ENCODE measurements around the gene ADARB1.

ADARB1 gene

DNA sequence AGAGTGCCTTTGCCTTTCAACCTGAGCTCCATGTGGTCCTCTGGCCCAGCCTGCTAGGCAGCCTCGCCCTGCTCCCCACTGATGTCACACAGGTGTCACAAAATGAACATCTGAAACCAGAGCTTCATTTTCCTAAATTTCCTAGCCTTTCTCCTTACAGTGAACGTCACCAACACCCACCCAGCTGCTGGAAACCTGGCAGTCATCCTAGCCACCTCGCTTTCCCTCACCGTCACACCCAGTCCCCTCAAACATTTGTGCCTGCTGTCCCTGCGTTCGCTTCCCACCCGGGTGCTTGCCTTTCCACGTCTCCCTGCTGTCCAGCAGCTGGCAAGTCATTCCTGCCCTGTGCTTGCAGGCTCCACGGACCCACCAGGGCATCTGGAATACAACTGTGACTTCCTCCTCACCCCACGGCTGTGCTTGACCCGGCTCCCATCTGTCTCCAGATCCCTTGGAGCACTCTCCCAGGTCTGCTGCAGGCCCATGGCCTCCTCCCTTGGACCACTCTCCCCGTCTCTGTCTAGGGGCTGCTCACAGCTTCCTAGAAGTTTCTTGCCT, 23.5 kb downstream of the ADARB1 start (continued):
- TF ChIP-seq, protein P1, sequence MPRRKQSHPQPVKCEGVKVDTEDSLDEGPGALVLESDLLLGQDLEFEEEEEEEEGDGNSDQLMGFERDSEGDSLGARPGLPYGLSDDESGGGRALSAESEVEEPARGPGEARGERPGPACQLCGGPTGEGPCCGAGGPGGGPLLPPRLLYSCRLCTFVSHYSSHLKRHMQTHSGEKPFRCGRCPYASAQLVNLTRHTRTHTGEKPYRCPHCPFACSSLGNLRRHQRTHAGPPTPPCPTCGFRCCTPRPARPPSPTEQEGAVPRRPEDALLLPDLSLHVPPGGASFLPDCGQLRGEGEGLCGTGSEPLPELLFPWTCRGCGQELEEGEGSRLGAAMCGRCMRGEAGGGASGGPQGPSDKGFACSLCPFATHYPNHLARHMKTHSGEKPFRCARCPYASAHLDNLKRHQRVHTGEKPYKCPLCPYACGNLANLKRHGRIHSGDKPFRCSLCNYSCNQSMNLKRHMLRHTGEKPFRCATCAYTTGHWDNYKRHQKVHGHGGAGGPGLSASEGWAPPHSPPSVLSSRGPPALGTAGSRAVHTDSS (tag by site-specific recombination; IDR thresholded peaks at IDR 0.05) = no peak
- TF ChIP-seq ZIC2 (tag by site-specific recombination; IDR thresholded peaks at IDR 0.05) = 0 out of 2 replicates have a peak, but pooled peaks have one; percentile 8
- TF ChIP-seq ZNF510 (tag by site-specific recombination; IDR thresholded peaks at IDR 0.05; ENCODE audit: insufficient replicate concordance) = no peak
- no peak for TF ChIP-seq ZNF600 (tag by site-specific recombination; IDR thresholded peaks at IDR 0.05)
- no peak for TF ChIP-seq ZNF830 (tag by site-specific recombination; IDR thresholded peaks at IDR 0.05; ENCODE audit: low read depth)
- TF ChIP-seq ZNF785 (tag by site-specific recombination; IDR thresholded peaks at IDR 0.05) = no peak
- TF ChIP-seq SCRT2 (tag by site-specific recombination; IDR thresholded peaks at IDR 0.05) = no peak

DNA sequence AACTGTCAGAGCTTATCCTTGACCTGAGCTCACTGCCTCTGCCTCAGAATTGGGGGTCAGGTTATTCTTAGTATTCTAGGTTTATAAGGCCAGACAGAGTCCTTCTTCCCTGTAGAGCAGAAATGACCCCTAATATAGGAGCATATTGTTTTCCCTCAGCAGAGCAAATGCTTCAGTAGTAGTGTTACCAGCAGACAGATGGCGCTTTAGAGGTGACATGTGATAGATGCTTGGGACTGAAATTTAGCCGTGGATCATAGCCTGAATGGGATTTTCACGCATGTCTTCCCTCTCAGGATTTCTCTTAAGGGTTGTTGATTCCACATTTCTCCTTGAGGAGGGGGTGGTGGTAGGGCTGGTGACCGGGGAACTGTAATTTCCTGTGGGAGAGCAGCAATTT, 24.5 kb downstream of the ADARB1 start:
- H3K27ac ChIP-seq (ENCODE audit: extremely low read depth, low read depth, low read length) = no peak overlapping the region
- no peak for TF ChIP-seq ZNF423 (tag by site-specific recombination; IDR thresholded peaks at IDR 0.05)
- TF ChIP-seq GLIS1 (tag by site-specific recombination; IDR thresholded peaks at IDR 0.05) = no peak
- no peak for TF ChIP-seq ZNF514 (tag by site-specific recombination; IDR thresholded peaks at IDR 0.05)
- TF ChIP-seq, protein P2, sequence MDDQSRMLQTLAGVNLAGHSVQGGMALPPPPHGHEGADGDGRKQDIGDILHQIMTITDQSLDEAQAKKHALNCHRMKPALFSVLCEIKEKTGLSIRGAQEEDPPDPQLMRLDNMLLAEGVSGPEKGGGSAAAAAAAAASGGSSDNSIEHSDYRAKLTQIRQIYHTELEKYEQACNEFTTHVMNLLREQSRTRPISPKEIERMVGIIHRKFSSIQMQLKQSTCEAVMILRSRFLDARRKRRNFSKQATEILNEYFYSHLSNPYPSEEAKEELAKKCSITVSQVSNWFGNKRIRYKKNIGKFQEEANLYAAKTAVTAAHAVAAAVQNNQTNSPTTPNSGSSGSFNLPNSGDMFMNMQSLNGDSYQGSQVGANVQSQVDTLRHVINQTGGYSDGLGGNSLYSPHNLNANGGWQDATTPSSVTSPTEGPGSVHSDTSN (CRISPR knock-in tag; IDR thresholded peaks at IDR 0.05) = no peak
- no peak for TF ChIP-seq ZXDB (tag by site-specific recombination; IDR thresholded peaks at IDR 0.05)
- 0 out of 2 replicates have a peak, but pooled peaks have one; percentile 36 for TF ChIP-seq ZNF561 (tag by site-specific recombination; IDR thresholded peaks at IDR 0.05; ENCODE audit: borderline replicate concordance)
- TF ChIP-seq HOXA7 (CRISPR knock-in tag; IDR thresholded peaks at IDR 0.05; ENCODE audit: borderline replicate concordance) = no peak
- no peak for TF ChIP-seq SP2 (tag by site-specific recombination; IDR thresholded peaks at IDR 0.05)
- TF ChIP-seq ZNF530 (tag by site-specific recombination; IDR thresholded peaks at IDR 0.05; ENCODE audit: low read depth) = no peak
- no peak for TF ChIP-seq ZNF394 (tag by site-specific recombination; IDR thresholded peaks at IDR 0.05; ENCODE audit: borderline replicate concordance)
- TF ChIP-seq, protein P3, sequence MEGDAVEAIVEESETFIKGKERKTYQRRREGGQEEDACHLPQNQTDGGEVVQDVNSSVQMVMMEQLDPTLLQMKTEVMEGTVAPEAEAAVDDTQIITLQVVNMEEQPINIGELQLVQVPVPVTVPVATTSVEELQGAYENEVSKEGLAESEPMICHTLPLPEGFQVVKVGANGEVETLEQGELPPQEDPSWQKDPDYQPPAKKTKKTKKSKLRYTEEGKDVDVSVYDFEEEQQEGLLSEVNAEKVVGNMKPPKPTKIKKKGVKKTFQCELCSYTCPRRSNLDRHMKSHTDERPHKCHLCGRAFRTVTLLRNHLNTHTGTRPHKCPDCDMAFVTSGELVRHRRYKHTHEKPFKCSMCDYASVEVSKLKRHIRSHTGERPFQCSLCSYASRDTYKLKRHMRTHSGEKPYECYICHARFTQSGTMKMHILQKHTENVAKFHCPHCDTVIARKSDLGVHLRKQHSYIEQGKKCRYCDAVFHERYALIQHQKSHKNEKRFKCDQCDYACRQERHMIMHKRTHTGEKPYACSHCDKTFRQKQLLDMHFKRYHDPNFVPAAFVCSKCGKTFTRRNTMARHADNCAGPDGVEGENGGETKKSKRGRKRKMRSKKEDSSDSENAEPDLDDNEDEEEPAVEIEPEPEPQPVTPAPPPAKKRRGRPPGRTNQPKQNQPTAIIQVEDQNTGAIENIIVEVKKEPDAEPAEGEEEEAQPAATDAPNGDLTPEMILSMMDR (tag by site-specific recombination; IDR thresholded peaks at IDR 0.05) = peak; percentile 49; the same call in 1 of the 2 replicates
- TF ChIP-seq ZNF211 (tag by site-specific recombination; IDR thresholded peaks at IDR 0.05; ENCODE audit: low read depth) = no peak
- TF ChIP-seq SETDB1 (IDR thresholded peaks at IDR 0.05; ENCODE audit: insufficient read length, low read length) = no peak
- TF ChIP-seq ZFP41 (tag by site-specific recombination; IDR thresholded peaks at IDR 0.05; ENCODE audit: borderline replicate concordance) = no peak
- TF ChIP-seq ZNF169 (tag by site-specific recombination; IDR thresholded peaks at IDR 0.05) = no peak
- TF ChIP-seq ZNF37A (tag by site-specific recombination; IDR thresholded peaks at IDR 0.05) = no peak
- TF ChIP-seq, protein P4, sequence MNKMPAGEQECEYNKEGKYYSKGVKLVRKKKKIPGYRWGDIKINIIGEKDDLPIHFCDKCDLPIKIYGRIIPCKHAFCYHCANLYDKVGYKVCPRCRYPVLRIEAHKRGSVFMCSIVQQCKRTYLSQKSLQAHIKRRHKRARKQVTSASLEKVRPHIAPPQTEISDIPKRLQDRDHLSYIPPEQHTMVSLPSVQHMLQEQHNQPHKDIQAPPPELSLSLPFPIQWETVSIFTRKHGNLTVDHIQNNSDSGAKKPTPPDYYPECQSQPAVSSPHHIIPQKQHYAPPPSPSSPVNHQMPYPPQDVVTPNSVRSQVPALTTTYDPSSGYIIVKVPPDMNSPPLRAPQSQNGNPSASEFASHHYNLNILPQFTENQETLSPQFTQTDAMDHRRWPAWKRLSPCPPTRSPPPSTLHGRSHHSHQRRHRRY (tag by site-specific recombination; IDR thresholded peaks at IDR 0.05) = no peak
- H3K4me1 ChIP-seq (ENCODE audit: control insufficient read depth, insufficient read depth, low read length) = 0 out of 2 replicates have a peak, but pooled peaks cover under 1% of the 10 kb centered on the region
- no peak overlapping the region for H3K4me3 ChIP-seq (ENCODE audit: low read depth, low read length)
- no peaks in the 10 kb centered on the region for H3K36me3 ChIP-seq (ENCODE audit: control insufficient read depth in 2 of 2, insufficient read depth in 1 of 2, low read length in 2 of 2)
- POLR2A ChIA-PET = no interaction called here
- CTCF ChIA-PET = interaction anchor here (0.7 to 6.9 kb wide), 12 partner anchors 9 to 790 kb away, joined by 3 to 70 read pairs (median 4); partner anchors contain the start of gene ADARB1
- H3K9me3 ChIP-seq (ENCODE audit: control insufficient read depth, insufficient read depth, low read depth, low read length) = no peaks in the 10 kb centered on the region
